ENCODE data around the gene HSP90AB1.
A peak's percentile ranks its signal among the peaks of the same experiment; 100 is the strongest.
"Not testable (repeated sequence)": the region's sequence is repeated elsewhere in the genome, so short reads cannot be mapped to it uniquely, and the experiment has no call there.

Gene HSP90AB1

DNA sequence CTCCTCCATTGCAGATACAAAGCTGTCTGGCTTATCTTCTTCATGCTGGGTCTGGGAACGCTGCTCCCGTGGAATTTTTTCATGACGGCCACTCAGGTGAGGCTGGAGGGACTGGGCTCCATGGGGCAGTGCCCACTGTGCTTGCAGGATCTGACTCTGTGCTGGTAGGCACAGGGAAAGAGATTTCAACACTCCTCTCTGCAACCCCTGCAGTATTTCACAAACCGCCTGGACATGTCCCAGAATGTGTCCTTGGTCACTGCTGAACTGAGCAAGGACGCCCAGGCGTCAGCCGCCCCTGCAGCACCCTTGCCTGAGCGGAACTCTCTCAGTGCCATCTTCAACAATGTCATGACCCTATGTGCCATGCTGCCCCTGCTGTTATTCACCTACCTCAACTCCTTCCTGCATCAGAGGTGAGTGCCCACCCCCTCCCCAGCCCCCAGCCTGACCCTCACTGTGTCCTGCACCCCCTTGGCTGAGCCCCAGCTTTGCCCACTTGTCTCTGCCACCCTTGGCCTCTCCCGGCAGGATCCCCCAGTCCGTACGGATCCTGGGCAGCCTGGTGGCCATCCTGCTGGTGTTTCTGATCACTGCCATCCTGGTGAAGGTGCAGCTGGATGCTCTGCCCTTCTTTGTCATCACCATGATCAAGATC, 17.4 kb upstream of the HSP90AB1 start:
- H3K9ac ChIP-seq (ENCODE audit: low read length), result no peak overlapping the region
- peaks cover 63% of the 10 kb centered on the region for H3K36me3 ChIP-seq (ENCODE audit: control insufficient read depth, insufficient read depth, low read length)

DNA sequence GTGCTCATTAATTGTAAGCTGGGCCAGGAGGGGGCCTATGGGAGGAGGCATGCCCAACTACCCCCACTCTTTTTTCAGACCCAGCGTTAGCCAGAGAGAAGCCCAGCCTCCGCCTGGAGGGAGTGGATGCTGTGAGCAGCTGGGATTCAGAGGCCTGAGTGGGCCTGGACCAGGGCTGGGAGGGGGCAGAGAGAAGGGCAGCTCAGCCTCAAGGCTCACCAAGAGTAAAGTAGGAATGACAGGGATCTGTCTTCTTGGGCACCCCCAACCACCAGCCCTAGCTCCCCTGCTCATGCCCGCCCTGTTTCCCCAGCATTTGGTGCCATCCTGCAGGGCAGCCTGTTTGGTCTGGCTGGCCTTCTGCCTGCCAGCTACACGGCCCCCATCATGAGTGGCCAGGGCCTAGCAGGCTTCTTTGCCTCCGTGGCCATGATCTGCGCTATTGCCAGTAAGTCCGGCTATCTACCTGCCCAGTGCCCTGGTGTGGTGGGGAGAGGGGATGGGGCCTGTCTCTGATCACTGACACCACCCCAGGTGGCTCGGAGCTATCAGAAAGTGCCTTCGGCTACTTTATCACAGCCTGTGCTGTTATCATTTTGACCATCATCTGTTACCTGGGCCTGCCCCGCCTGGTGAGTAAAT, 16.7 kb upstream of the HSP90AB1 start:
- Histone ChIP-seq H3K4me3 (ENCODE audit: low read depth, low read length) (no peak overlapping the region), H3K27me3 (ENCODE audit: control insufficient read depth, insufficient read depth, low read length) (no peaks in the 10 kb centered on the region), H3K9ac (ENCODE audit: low read length) (no peak overlapping the region), H3K9me3 (ENCODE audit: control insufficient read depth, insufficient read depth, low read depth, low read length) (no peaks in the 10 kb centered on the region), H3K4me1 (ENCODE audit: control insufficient read depth, insufficient read depth, low read length) (peaks cover 30% of the 10 kb centered on the region), H3K27ac (ENCODE audit: low read depth, low read length) (no peak overlapping the region), H3K36me3 (ENCODE audit: control insufficient read depth, insufficient read depth, low read length) (peaks cover 65% of the 10 kb centered on the region)

More for the DNA sequence above, 17.4 kb upstream of the HSP90AB1 start:
- Histone ChIP-seq H3K27me3 (ENCODE audit: control insufficient read depth, insufficient read depth, low read length) (no peaks in the 10 kb centered on the region), H3K4me3 (ENCODE audit: low read depth, low read length) (no peak overlapping the region), H3K9me3 (ENCODE audit: control insufficient read depth, insufficient read depth, low read depth, low read length) (no peaks in the 10 kb centered on the region), H3K27ac (ENCODE audit: low read depth, low read length) (no peak overlapping the region), H3K4me1 (ENCODE audit: control insufficient read depth, insufficient read depth, low read length) (peaks cover 30% of the 10 kb centered on the region)

GRCh38 chr6:44231426-44231825, 15.5 kb upstream of the HSP90AB1 start:
- H3K9ac ChIP-seq (ENCODE audit: low read length); H3K27me3 ChIP-seq (ENCODE audit: control insufficient read depth, insufficient read depth, low read length); H3K27ac ChIP-seq (ENCODE audit: low read depth, low read length); H3K9me3 ChIP-seq (ENCODE audit: control insufficient read depth, insufficient read depth, low read depth, low read length); H3K4me3 ChIP-seq (ENCODE audit: low read depth, low read length): not testable (repeated sequence)
- Histone ChIP-seq H3K4me1 (ENCODE audit: control insufficient read depth, insufficient read depth, low read length) (peaks cover 24% of the 10 kb centered on the region), H3K36me3 (ENCODE audit: control insufficient read depth, insufficient read depth, low read length) (peaks cover 68% of the 10 kb centered on the region)

DNA sequence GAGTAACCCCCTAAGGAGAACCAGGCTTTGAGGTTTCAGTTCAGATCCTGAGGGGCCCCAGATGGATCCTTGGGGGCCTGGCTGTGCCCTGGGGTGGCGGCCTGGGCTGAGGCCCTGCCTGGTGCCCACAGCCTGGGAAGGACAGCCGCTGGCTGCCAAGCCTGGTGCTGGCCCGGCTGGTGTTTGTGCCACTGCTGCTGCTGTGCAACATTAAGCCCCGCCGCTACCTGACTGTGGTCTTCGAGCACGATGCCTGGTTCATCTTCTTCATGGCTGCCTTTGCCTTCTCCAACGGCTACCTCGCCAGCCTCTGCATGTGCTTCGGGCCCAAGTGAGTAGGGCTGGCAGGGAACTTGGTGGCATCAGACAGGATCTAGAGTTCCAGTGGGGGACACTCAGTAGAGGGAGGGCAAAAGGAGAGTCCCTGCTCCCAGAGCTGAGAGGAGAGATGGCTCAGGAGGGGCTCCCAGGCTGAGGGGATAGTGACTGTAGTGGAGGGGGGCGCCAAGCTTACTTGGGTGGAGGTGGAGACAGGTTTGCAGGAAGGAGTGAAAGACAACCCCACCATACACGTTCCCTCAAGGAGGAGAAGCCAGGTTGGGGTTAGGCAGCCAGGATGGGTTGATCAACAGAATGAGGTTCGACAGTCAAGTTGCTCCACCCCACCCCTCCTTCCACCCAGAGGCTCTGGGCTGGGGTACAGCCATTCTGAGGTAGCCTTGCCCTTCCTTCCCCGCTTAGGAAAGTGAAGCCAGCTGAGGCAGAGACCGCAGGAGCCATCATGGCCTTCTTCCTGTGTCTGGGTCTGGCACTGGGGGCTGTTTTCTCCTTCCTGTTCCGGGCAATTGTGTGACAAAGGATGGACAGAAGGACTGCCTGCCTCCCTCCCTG, 14.0 kb upstream of the HSP90AB1 start:
- peaks cover 66% of the 10 kb centered on the region for H3K36me3 ChIP-seq (ENCODE audit: control insufficient read depth, insufficient read depth, low read length)
- H3K9me3 ChIP-seq (ENCODE audit: control insufficient read depth, insufficient read depth, low read depth, low read length), result no peaks in the 10 kb centered on the region
- no peaks in the 10 kb centered on the region for H3K27me3 ChIP-seq (ENCODE audit: control insufficient read depth, insufficient read depth, low read length)
- H3K4me1 ChIP-seq (ENCODE audit: control insufficient read depth, insufficient read depth, low read length), result peaks cover 26% of the 10 kb centered on the region
- no peak overlapping the region for H3K27ac ChIP-seq (ENCODE audit: low read depth, low read length)
- no peak overlapping the region for H3K4me3 ChIP-seq (ENCODE audit: low read depth, low read length)
- no peak overlapping the region for H3K9ac ChIP-seq (ENCODE audit: low read length)

DNA sequence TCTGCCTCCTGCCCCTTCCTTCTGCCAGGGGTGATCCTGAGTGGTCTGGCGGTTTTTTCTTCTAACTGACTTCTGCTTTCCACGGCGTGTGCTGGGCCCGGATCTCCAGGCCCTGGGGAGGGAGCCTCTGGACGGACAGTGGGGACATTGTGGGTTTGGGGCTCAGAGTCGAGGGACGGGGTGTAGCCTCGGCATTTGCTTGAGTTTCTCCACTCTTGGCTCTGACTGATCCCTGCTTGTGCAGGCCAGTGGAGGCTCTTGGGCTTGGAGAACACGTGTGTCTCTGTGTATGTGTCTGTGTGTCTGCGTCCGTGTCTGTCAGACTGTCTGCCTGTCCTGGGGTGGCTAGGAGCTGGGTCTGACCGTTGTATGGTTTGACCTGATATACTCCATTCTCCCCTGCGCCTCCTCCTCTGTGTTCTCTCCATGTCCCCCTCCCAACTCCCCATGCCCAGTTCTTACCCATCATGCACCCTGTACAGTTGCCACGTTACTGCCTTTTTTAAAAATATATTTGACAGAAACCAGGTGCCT, 13.3 kb upstream of the HSP90AB1 start:
- Histone ChIP-seq H3K27ac (ENCODE audit: low read depth, low read length) (no peak overlapping the region), H3K9me3 (ENCODE audit: control insufficient read depth, insufficient read depth, low read depth, low read length) (no peaks in the 10 kb centered on the region), H3K36me3 (ENCODE audit: control insufficient read depth, insufficient read depth, low read length) (peaks cover 59% of the 10 kb centered on the region), H3K4me3 (ENCODE audit: low read depth, low read length) (no peak overlapping the region), H3K4me1 (ENCODE audit: control insufficient read depth, insufficient read depth, low read length) (peaks cover 32% of the 10 kb centered on the region), H3K9ac (ENCODE audit: low read length) (no peak overlapping the region), H3K27me3 (ENCODE audit: control insufficient read depth, insufficient read depth, low read length) (no peaks in the 10 kb centered on the region; the same call in 1 of the 2 replicates)

GRCh38 chr6:44234101-44235025, 12.5 kb upstream of the HSP90AB1 start:
- no peaks in the 10 kb centered on the region for H3K9me3 ChIP-seq (ENCODE audit: control insufficient read depth, insufficient read depth, low read depth, low read length)
- no peak overlapping the region; the same call in 1 of the 2 replicates for H3K27ac ChIP-seq (ENCODE audit: low read depth, low read length)
- peaks cover 32% of the 10 kb centered on the region for H3K4me1 ChIP-seq (ENCODE audit: control insufficient read depth, insufficient read depth, low read length)
- H3K4me3 ChIP-seq (ENCODE audit: low read depth, low read length), result 0 out of 2 replicates have a peak overlapping the region, but pooled peaks have one; percentile 8
- no peaks in the 10 kb centered on the region; the same call in 1 of the 2 replicates for H3K27me3 ChIP-seq (ENCODE audit: control insufficient read depth, insufficient read depth, low read length)
- H3K36me3 ChIP-seq (ENCODE audit: control insufficient read depth, insufficient read depth, low read length), result peaks cover 52% of the 10 kb centered on the region
- H3K9ac ChIP-seq (ENCODE audit: low read length), result peak overlapping the region; percentile 40

DNA sequence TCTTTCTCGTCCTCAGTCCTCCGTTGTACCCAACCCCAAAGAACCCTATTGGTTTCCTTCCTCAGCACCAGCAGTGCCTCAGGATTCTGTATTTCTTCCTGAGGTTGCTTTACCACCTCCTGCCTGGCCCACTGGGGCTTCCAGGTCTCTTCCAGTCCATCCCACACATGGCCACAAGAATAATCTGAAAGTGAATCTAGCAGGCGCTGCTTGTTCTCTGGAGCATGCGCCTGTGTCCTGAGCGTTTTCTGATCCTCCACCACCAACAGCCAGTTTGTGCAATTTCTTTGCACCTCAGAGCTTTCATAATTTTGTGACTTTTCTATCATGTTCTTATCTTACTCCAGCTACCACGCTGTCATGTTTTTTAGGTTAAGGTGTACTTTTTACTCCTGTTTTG, 11.6 kb upstream of the HSP90AB1 start:
- Histone ChIP-seq H3K4me3 (ENCODE audit: low read depth, low read length) (no peak overlapping the region), H3K9me3 (ENCODE audit: control insufficient read depth, insufficient read depth, low read depth, low read length) (no peaks in the 10 kb centered on the region), H3K27ac (ENCODE audit: low read depth, low read length) (no peak overlapping the region), H3K36me3 (ENCODE audit: control insufficient read depth, insufficient read depth, low read length) (peaks cover 43% of the 10 kb centered on the region), H3K27me3 (ENCODE audit: control insufficient read depth, insufficient read depth, low read length) (no peaks in the 10 kb centered on the region; the same call in 1 of the 2 replicates), H3K4me1 (ENCODE audit: control insufficient read depth, insufficient read depth, low read length) (peaks cover 32% of the 10 kb centered on the region), H3K9ac (ENCODE audit: low read length) (no peak overlapping the region)

- no peak overlapping the region for H3K9ac ChIP-seq (ENCODE audit: low read length)
- no peak overlapping the region for H3K4me3 ChIP-seq (ENCODE audit: low read depth, low read length)
- H3K27ac ChIP-seq (ENCODE audit: low read depth, low read length), result no peak overlapping the region
- H3K4me1 ChIP-seq (ENCODE audit: control insufficient read depth, insufficient read depth, low read length), result peaks cover 32% of the 10 kb centered on the region
- H3K27me3 ChIP-seq (ENCODE audit: control insufficient read depth, insufficient read depth, low read length), result no peaks in the 10 kb centered on the region; the same call in 1 of the 2 replicates
- peaks cover 36% of the 10 kb centered on the region for H3K36me3 ChIP-seq (ENCODE audit: control insufficient read depth, insufficient read depth, low read length)
- no peaks in the 10 kb centered on the region for H3K9me3 ChIP-seq (ENCODE audit: control insufficient read depth, insufficient read depth, low read depth, low read length)
These were observed 10.9 kb upstream of the HSP90AB1 start for GRCh38 chr6:44235891-44236516.

- H3K27ac ChIP-seq (ENCODE audit: low read depth, low read length), result no peak overlapping the region
- H3K4me3 ChIP-seq (ENCODE audit: low read depth, low read length), result peak overlapping the region; percentile 69
These were observed 9.7 kb upstream of the HSP90AB1 start for GRCh38 chr6:44237021-44237812.

More at GRCh38 chr6:44237021-44237812, 9.7 kb upstream of the HSP90AB1 start:
- H3K36me3 ChIP-seq (ENCODE audit: control insufficient read depth, insufficient read depth, low read length), result peaks cover 25% of the 10 kb centered on the region
- peak overlapping the region; percentile 56 for H3K9ac ChIP-seq (ENCODE audit: low read length)
- H3K27me3 ChIP-seq (ENCODE audit: control insufficient read depth, insufficient read depth, low read length), result no peaks in the 10 kb centered on the region; the same call in 1 of the 2 replicates
- H3K9me3 ChIP-seq (ENCODE audit: control insufficient read depth, insufficient read depth, low read depth, low read length), result no peaks in the 10 kb centered on the region
- H3K4me1 ChIP-seq (ENCODE audit: control insufficient read depth, insufficient read depth, low read length), result peaks cover 32% of the 10 kb centered on the region

Measured in HUES6 (cell line).